HG03108 (cell line): ENCODE results near the gene POLR3GL.
"Not testable (repeated sequence)": the region's sequence is repeated elsewhere in the genome, so short reads cannot be mapped to it uniquely, and the experiment has no call there.

ENCODE experiments used
- ATAC-seq: cut with Tn5 transposase; IDR thresholded peaks from one replicate; pipeline ENCODE4 v1.9.1; 2021; ENCODE audit warnings: moderate library complexity; ENCODE audit not compliant: unreplicated experiment

POLR3GL gene

GRCh38 chr1:146019231-146020057, 55.0 kb downstream of the POLR3GL start:
- ATAC-seq: no peak

GRCh38 chr1:146020058-146021049, 55.9 kb downstream of the POLR3GL start:
- no peak for ATAC-seq

- no peak for ATAC-seq
These were observed 56.6 kb downstream of the POLR3GL start for GRCh38 chr1:146021050-146021445.

GRCh38 chr1:146021622-146022402, 57.3 kb downstream of the POLR3GL start, which contains the start of gene HJV:
Gene HJV, minus strand, starts transcription at chr1:146021735. Its CDS starts 1,504 bp downstream, at chr1:146020231.
- ATAC-seq: no peak

- no peak for ATAC-seq
These were observed 58.1 kb downstream of the POLR3GL start for GRCh38 chr1:146022403-146023127.

GRCh38 chr1:146025787-146026495, 61.5 kb downstream of the POLR3GL start:
- not testable (repeated sequence) for ATAC-seq

GRCh38 chr1:146026650-146027049, 62.2 kb downstream of the POLR3GL start:
- not testable (repeated sequence) for ATAC-seq
